Bone marrow (tissue), 2 donors: ENCODE results near the gene NES.

Experiments
- DNase-seq, 2 donors: peaks; one replicate each; lab custom pipeline; 2025; lab: John Stamatoyannopoulos, UW

The NES gene

DNA sequence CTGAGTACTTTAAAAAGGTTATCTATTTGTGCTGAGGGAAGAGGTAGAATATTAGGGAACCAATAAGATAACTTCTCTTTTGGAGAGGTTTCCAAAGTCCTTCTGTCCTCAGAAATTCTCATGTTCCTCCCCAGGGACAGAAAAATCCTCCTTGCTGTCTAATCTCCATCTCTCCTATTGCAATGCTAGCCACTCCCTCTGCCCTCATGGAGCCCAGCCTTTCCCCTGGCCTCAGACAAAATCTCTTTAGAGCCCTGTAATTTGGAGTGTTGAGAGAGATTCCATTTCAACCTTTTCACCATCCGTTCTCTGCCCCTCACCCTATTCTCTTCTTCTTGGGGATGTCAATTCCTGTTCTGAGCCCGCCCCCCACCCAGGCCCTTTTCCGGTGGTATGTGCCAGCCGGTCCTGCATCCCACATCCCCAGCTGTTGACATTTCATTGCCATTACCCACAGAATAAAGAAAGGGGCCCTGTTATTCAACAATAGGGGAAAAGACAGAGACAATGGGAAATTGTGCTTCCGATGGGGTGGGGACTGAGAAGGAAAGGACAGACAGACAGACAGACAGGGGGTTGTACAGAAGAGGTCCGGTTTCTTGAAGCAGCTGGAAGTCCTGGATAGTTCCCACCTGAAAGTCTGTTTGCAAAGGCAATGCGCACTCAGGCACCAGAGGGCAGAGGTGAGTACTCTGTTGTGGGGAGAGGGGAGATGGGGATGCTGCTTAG, 58.2 kb downstream of the NES start, which contains the start of gene HAPLN2:
Gene HAPLN2, plus strand, starts transcription at position 563 of the 729 bp plus-strand sequence. CDS start 4,076 bp downstream, outside the sequence.
- DNase-seq: no peak
